Endothelial cell of umbilical vein (primary cell): ENCODE measurements around the gene TAS2R38. TPM values are rescaled to one million over a fixed set of nuclear protein-coding genes. Genes with fewer than 3 reads are reported as not detected.

Experiments
- BruUV-seq: library from RNA; stranded (reverse); fragments of 400-500 nt; replicated peaks from 2 replicates; lab custom pipeline; 2021; lab: Mats Ljungman, UMichigan
- CTCF ChIA-PET: fragments of 300-600, 350-600 bp; sonication (Branson Sonifier 250); formaldehyde crosslinking; loops from one replicate; lab custom pipeline; 2021; ENCODE audit warnings: antibody characterized with exemption, inconsistent platforms; lab: Charles Lee
- POLR2A ChIA-PET: fragments of 300-600, 350-600 bp; sonication (Branson Sonifier 250); formaldehyde crosslinking; loops from one replicate; lab custom pipeline; 2021; ENCODE audit warnings: antibody characterized with exemption, inconsistent platforms; lab: Charles Lee
- DNase-seq: peaks from one replicate; pipeline ENCODE4 v3.0.0-alpha.2; 2011; ENCODE audit warnings: low read depth, low spot score
- FAIRE-seq: peaks from 2 replicates; lab custom pipeline; 2011; peaks lifted over from hg19 to GRCh38; lab: Jason Lieb, UNC
- H2AFZ ChIP-seq: 2 replicates; pipeline ENCODE4 v1.6.0; 2012; ENCODE audit warnings: low read depth, low read length, control low read depth, inconsistent platforms
- H3K27ac ChIP-seq: 2 replicates; pipeline ENCODE4 v1.5.1; 2011; ENCODE audit warnings: low read depth, mild to moderate bottlenecking, control low read depth, low read length, moderate library complexity; ENCODE audit not compliant: insufficient read depth
- H3K27me3 ChIP-seq, 2 experiments: 2 replicates each; pipeline versions ENCODE4 v1.6.0 to v1.6.1; 2011; ENCODE audit warnings: low read length in 2 of 2, mixed read lengths in 1 of 2; ENCODE audit not compliant: control insufficient read depth in 2 of 2, insufficient read depth in 2 of 2
- H3K36me3 ChIP-seq, 2 experiments: 2 replicates in 1 of 2; 3 replicates in 1 of 2; pipeline ENCODE4 v1.5.1; 2011; ENCODE audit warnings: low read length in 2 of 2, mild to moderate bottlenecking in 1 of 2, moderate library complexity in 1 of 2; ENCODE audit not compliant: control insufficient read depth in 2 of 2, insufficient read depth in 2 of 2; ENCODE audit errors: extremely low read depth in 1 of 2
- H3K4me1 ChIP-seq: 3 replicates; pipeline ENCODE4 v1.5.1; 2011; ENCODE audit warnings: mild to moderate bottlenecking, low read length; ENCODE audit not compliant: control insufficient read depth, insufficient read depth; ENCODE audit errors: extremely low read depth
- H3K4me2 ChIP-seq: 2 replicates; pipeline ENCODE4 v1.6.1; 2011; ENCODE audit warnings: low read length, control low read depth, mixed read lengths; ENCODE audit not compliant: insufficient read depth
- H3K4me3 ChIP-seq, 3 experiments: fragments of 200-600 bp in 1 of 3; sonication (generic), shearing (Covaris generic) in 1 of 3; replicated peaks in 1 of 3; 2 replicates each; pipeline ENCODE4 v1.5.1; 2011 to 2016; ENCODE audit warnings: control low read depth in 3 of 3, low read length in 3 of 3, mild to moderate bottlenecking in 2 of 3, inconsistent platforms in 1 of 3, low read depth in 1 of 3, moderate library complexity in 1 of 3; ENCODE audit not compliant: insufficient read depth in 1 of 3
- H3K79me2 ChIP-seq: 2 replicates; pipeline ENCODE4 v1.6.0; 2012; ENCODE audit warnings: low read length, inconsistent platforms; ENCODE audit not compliant: control insufficient read depth, insufficient read depth
- H3K9ac ChIP-seq: replicated peaks from 2 replicates; pipeline ENCODE3; 2011; ENCODE audit warnings: low read length, control low read depth; ENCODE audit not compliant: insufficient read depth; ENCODE audit errors: extremely low read depth
- H3K9me1 ChIP-seq: replicated peaks from 3 replicates; pipeline ENCODE4 v1.6.0; 2011; ENCODE audit warnings: mild to moderate bottlenecking, low read length; ENCODE audit not compliant: control insufficient read depth, insufficient read depth; ENCODE audit errors: extremely low read depth
- H3K9me3 ChIP-seq: replicated peaks from 2 replicates; pipeline ENCODE4 v1.5.1; 2012; ENCODE audit warnings: low read length, inconsistent platforms; ENCODE audit not compliant: control insufficient read depth, insufficient read depth
- H4K20me1 ChIP-seq: replicated peaks from 2 replicates; pipeline ENCODE3; 2011; ENCODE audit warnings: mild to moderate bottlenecking, low read length; ENCODE audit not compliant: control insufficient read depth, insufficient read depth; ENCODE audit errors: extremely low read depth
- CTCF ChIP-seq, 2 donors: IDR thresholded peaks; 1 replicate in 1 of 2; 2 replicates in 1 of 2; pipeline ENCODE4 v1.5.1; 2011; ENCODE audit warnings: low read length in 2 of 2, mild to moderate bottlenecking in 2 of 2, moderate library complexity in 2 of 2, control low read depth in 1 of 2, inconsistent platforms in 1 of 2, low read depth in 1 of 2; ENCODE audit not compliant: insufficient read depth in 1 of 2; ENCODE audit errors: extremely low read depth in 1 of 2
- EZH2 ChIP-seq: IDR thresholded peaks from 2 replicates; pipeline ENCODE4 v1.6.1; 2012; ENCODE audit warnings: borderline replicate concordance, low read depth, mild to moderate bottlenecking, moderate library complexity, low read length, inconsistent platforms; ENCODE audit not compliant: severe bottlenecking
- FOS ChIP-seq: IDR thresholded peaks from 2 replicates; pipeline ENCODE4 v1.6.1; 2011; ENCODE audit warnings: mild to moderate bottlenecking, low read length, moderate library complexity, borderline replicate concordance; ENCODE audit not compliant: insufficient read depth
- GATA2 ChIP-seq: IDR thresholded peaks from 2 replicates; pipeline ENCODE4 v1.7.0; 2011; ENCODE audit warnings: low read depth, mild to moderate bottlenecking, moderate library complexity, mixed read lengths, low read length; ENCODE audit not compliant: insufficient read length, insufficient read depth
- JUN ChIP-seq: IDR thresholded peaks from 2 replicates; pipeline ENCODE4 v1.6.1; 2011; ENCODE audit warnings: borderline replicate concordance, low read depth; ENCODE audit not compliant: insufficient read length, insufficient read depth
- MAX ChIP-seq: IDR thresholded peaks from 2 replicates; pipeline ENCODE4 v1.6.1; 2011; ENCODE audit not compliant: insufficient read depth, insufficient read length
- MYC ChIP-seq: IDR thresholded peaks from one replicate; pipeline ENCODE4 v1.6.1; 2011; ENCODE audit warnings: mild to moderate bottlenecking, low read depth, low read length
- POLR2A ChIP-seq: IDR thresholded peaks from 2 replicates; pipeline ENCODE4 v1.6.1; 2012; ENCODE audit warnings: low read depth, mild to moderate bottlenecking, control low read depth, low read length
- POLR2AphosphoS5 ChIP-seq: IDR thresholded peaks from 2 replicates; pipeline ENCODE4 v1.6.1; 2012; ENCODE audit warnings: low read depth, mild to moderate bottlenecking, control low read depth, low read length, moderate library complexity; ENCODE audit not compliant: insufficient read depth
- dilution Hi-C: fragments of 300-500 bp; cut with MboI; formaldehyde crosslinking; loops from one replicate; pipeline ENCODE4 v1.15.0; 2019; ENCODE audit warnings: low sequenced_read_pairs; ENCODE audit not compliant: extremely low pct_ligation_motif_present
- intact Hi-C: fragments of 100-400 bp; cut with micrococcal nuclease; formaldehyde crosslinking; loops from one replicate; pipeline ENCODE4 v1.10.0; 2022
- polyA plus RNA-seq, 4 experiments: library from polyadenylated mRNA; depleted of rRNA in 3 of 4; stranded (reverse) in 3 of 4; unstranded in 1 of 4; fragments of >200 nt; gene quantifications; 2 replicates each; pipeline versions ENCODE4 v1.2.1 to v1.2.3, GENCODE V29; 2011 to 2012; ENCODE audit warnings: missing spikeins in 1 of 4
- total RNA-seq: library from RNA; stranded (reverse); gene quantifications from 2 replicates; pipeline ENCODE4 v1.2.3, GENCODE V29; 2021

Gene TAS2R38
- total and polyA plus RNA-seq, 2 donors (not counting 3 experiments of a cell fraction or from before 2014, with no cell fraction given): not detected

GRCh38 chr7:141949451-141949850 lies 24.1 kb downstream of the TAS2R38 start:
- BruUV-seq: no TSS peak
- POLR2A ChIA-PET: no interaction called here
- dilution Hi-C loops (no loop called here), intact Hi-C loops (no loop called here)
- TF ChIP-seq CTCF (IDR thresholded peaks at IDR 0.05; ENCODE audit: extremely low read depth in 1 of 2, insufficient read depth in 1 of 2, low read depth in 1 of 2, low read length in 2 of 2) (no peak), EZH2 (no peak)
- no peaks in the 10 kb centered on the region for H3K36me3 ChIP-seq
- H3K4me1 ChIP-seq: no peaks in the 10 kb centered on the region
- H3K9ac ChIP-seq: no peak overlapping the region
- H3K4me2 ChIP-seq: no peak overlapping the region
- H4K20me1 ChIP-seq: no peaks in the 10 kb centered on the region
- H3K9me1 ChIP-seq: no peaks in the 10 kb centered on the region
- CTCF ChIA-PET: no interaction called here
- H3K27me3 ChIP-seq: no peaks in the 10 kb centered on the region
- no peak overlapping the region for H3K27ac ChIP-seq
- H3K9me3 ChIP-seq: peaks cover 2% of the 10 kb centered on the region
- H2AFZ ChIP-seq: no peak overlapping the region
- H3K79me2 ChIP-seq: no peaks in the 10 kb centered on the region
- H3K4me3 ChIP-seq: no peak overlapping the region
- FAIRE-seq (no peak), DNase-seq (no peak)

DNA sequence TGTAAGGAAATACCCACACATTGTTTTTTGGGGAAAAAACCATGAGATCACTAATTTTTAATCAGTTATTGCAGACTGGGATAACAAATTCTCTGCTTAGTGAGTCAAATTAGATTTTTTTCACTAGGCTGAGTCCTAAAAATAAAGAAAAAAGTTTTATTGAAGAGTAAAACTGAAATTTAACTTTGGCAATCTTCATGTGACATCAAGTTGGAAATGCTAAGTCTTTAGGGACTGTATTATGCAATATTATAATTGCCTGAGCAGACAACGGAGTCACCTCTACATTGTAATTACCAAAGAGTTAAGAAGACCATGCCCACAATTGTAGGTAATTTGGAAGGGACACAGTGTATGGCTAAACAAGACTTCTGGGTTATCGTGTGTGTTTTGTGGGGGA lies 24.6 kb downstream of the TAS2R38 start:
- intact Hi-C loops: no loop called here
- Histone ChIP-seq H3K36me3 (no peaks in the 10 kb centered on the region), H3K4me1 (no peaks in the 10 kb centered on the region), H3K79me2 (no peaks in the 10 kb centered on the region), H3K9ac (no peak overlapping the region), H3K4me2 (no peak overlapping the region), H2AFZ (no peak overlapping the region), H3K27ac (no peak overlapping the region), H3K27me3 (no peaks in the 10 kb centered on the region), H3K9me1 (no peaks in the 10 kb centered on the region), H3K9me3 (peaks cover 2% of the 10 kb centered on the region), H3K4me3 (no peak overlapping the region), H4K20me1 (no peaks in the 10 kb centered on the region)
- FAIRE-seq: no peak
- ChIA-PET POLR2A (no interaction called here), CTCF (no interaction called here)
- TF ChIP-seq FOS (no peak), POLR2A (no peak), JUN (no peak), CTCF (IDR thresholded peaks at IDR 0.05; ENCODE audit: extremely low read depth in 1 of 2, insufficient read depth in 1 of 2, low read depth in 1 of 2, low read length in 2 of 2) (no peak), MYC (no peak), GATA2 (no peak), MAX (no peak), EZH2 (no peak), POLR2AphosphoS5 (no peak)
- DNase-seq: no peak
- dilution Hi-C loops: no loop called here
- no TSS peak for BruUV-seq
